ENCODE results near the gene POPDC2.

GRCh38 chr3:119624002-119624720, 36.2 kb downstream of the POPDC2 start:
- TF ChIP-seq CTCF (IDR thresholded peaks at IDR 0.05; ENCODE audit: poor library complexity) (no peak), EZH2 (IDR thresholded peaks at IDR 0.05; ENCODE audit: borderline replicate concordance) (no peak), EZH2phosphoT487 (IDR thresholded peaks at IDR 0.05; ENCODE audit: low read depth, severe bottlenecking, unreplicated experiment) (no peak)

All from hepatocyte (in vitro differentiated cells).